NCI-H82 (cell line): ENCODE measurements around the gene RORB.

Source experiments
- DNase-seq: peaks from one replicate; lab custom pipeline; 2025; lab: John Stamatoyannopoulos, UW

Gene RORB

DNA sequence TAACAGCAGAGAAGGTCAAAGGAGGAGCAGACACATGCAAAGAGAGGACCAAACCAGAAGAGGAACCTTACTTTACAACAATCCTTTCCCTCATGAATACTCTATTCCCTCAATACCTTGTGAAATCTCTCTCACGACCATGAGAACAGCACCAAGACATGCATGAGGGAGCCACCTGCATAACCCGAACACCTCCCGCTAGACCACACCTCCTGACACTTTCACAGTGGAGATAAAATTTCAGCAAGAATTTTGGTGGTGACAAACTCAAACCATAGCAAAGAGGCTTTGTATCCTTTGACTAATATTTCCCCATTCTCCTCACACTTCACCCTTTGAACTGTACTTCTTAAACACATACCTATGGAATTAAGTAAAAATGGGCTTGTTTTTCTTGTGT, 101.7 kb downstream of the RORB start:
- no peak for DNase-seq

DNA sequence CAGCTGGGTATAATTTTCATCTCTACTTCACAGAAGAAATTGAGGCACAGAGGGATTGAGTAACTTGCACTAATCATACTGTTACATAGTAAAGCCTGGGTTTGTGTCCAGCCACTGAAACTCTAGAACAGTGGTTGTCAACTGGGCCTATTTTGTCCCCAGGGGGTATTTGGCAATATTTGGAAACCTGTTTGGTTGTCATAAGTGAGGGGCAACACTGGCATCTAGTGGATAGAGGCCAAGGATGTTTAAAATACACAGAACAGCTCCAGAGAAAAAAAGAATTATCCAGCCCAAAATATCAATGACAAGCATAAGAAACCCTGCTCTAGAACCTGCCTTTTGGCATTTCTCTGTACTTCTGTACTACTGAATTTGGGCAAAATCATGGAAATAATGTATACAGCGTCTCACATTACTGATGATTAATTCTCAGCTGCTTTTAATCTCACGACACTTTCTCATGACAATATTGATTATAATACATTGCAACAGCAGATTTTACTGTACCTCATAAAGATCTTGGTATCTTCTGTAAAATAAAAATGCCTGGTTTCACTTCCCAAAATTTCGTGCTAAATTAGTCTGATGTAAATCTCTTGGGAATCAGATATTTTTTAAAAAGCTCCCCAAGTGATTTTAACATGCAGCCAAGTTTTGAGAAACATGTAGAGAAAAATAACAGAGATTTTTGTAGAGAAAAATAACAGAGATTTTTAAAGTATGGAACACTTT, 112.7 kb downstream of the RORB start:
- DNase-seq: peak; percentile 6

DNA sequence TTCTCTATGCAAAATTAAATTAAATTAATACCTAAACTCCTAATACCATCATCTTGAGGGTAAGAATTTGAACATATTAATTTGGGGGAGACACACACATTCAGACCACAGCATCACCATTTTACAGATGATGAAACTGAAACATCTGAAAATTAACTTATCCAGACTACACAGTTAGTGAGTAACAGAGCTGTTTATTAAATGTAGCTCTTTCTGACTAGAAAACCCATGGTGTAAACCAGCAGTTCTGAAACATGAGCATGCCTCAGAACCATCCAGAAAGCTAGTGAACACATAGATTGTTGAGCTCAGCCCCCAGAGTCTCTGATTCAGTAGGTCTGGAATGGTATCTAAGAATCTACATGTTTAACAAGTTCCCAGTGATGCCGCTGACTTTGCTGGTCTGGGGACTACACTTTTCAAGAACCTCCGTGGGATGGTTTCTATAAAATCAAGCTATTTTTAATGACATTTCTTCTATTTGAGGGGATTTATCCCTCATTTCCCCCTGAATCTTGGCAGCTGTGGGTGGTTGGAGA, 113.5 kb downstream of the RORB start:
- no peak for DNase-seq

DNA sequence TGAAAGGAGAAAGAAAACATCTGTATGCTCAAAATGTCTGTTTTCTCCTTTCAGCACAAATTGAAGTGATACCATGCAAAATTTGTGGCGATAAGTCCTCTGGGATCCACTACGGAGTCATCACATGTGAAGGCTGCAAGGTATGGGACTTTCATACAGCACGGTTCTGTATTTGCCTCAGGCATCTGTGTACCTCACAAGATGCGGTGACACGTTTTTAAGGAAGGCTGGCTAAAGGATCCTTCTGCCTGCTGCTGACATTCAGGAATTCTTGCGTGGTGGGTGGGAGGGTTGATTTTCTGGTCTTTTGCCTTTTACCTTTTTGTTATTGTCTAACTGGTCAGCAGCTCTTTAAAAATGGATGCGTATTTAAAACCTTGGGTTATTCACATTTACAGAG, 133.1 kb downstream of the RORB start:
- DNase-seq: no peak

DNA sequence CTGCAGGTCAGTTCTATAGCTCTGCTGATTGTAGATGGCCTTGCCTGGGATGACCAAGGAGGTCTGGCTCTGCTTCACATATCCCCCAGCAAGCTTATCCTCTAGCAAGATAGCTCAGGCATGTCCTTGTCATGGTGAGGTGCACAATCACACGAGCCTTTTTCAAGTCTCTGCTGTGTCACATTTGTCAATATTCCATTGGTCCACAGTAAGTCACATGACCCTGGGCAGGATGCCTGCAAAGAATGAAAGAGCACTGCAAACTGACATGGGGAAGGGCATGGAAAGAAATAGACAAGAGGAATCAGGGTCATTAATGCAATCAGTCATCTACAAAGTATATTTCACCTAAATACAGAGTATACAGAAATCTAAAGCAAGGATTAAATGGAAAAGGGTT, 142.0 kb downstream of the RORB start:
- no peak for DNase-seq

DNA sequence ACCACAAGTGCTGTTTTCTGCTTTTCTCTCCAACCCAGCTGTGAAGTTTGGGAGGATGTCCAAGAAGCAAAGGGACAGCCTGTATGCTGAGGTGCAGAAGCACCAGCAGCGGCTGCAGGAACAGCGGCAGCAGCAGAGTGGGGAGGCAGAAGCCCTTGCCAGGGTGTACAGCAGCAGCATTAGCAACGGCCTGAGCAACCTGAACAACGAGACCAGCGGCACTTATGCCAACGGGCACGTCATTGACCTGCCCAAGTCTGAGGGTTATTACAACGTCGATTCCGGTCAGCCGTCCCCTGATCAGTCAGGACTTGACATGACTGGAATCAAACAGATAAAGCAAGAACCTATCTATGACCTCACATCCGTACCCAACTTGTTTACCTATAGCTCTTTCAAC, 145.2 kb downstream of the RORB start:
- no peak for DNase-seq

DNA sequence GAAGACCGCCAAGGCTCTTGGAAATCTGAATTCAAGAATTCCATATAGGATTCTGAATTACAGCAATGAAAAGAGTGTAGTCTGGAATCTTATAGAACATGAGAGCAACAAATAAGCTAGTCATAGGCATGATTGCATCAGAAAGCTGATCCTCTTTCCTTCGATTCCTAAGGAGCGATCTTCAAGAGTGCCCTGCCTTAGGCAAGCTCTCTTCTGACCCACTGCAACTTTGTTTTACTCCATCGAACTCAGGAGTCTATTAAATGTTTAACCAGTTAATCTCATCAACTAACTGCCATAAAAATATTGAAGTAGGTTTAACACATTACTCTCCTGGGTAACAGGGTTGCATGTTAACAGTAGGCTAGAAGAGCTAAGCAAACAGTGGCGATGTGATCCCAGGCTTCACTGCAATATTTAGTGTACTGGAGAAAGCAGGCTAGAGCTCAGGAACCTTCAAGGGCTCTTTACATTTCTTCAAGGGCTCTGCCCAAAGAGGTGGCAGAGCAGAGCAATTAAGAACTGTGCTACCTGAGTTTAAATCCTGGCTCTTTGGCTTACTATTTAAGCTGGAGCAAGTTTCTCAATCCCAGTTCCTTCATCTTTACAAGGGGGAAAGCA, 146.3 kb downstream of the RORB start:
- peak; percentile 26 for DNase-seq

DNA sequence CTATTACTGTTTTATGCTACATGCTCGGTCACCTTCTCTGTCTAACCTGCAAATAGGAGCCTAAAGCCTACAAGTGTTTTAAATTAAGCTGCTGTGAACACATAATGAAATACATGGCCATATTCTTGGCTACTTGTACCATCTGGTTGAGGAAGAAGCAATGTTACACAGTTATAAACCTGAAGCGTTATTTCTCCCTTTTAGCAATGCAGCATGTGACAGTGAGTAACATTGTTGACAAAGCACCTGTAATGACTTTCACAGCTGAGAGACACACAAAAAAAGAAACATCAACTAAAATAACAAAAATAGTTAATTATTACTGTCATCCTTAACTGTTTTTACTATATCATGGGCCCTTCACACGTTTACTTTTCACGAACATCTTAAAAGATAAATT, 146.9 kb downstream of the RORB start:
- DNase-seq: no peak

DNA sequence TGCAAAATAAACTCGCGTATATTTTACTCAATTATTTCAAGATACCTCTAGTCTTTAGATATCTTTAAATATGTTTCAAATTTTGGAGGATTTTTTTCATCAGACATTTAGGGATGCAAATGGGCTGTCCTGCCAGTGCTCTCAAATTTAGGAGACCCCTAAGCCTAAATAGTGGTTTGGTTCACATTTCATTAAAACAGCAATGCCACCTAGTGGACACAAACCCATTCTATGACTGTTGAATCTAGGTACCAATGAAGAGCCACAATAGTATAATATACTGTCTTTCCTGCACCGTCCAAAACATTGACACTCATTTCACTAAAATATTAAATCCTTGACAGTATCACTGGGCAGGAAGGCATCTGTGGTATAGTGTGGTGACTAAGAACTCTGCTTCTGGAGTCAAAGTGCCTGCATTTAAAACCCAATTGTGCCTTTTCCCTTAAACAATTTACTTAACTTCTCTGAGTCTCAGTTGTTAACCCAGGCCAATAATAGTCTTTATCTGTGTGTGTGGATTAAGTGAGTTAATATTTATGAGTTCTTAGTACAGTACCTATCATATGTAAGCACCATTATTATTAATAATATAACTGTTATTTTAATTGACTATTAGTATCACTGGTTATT, 148.0 kb downstream of the RORB start:
- DNase-seq: peak; percentile 68

DNA sequence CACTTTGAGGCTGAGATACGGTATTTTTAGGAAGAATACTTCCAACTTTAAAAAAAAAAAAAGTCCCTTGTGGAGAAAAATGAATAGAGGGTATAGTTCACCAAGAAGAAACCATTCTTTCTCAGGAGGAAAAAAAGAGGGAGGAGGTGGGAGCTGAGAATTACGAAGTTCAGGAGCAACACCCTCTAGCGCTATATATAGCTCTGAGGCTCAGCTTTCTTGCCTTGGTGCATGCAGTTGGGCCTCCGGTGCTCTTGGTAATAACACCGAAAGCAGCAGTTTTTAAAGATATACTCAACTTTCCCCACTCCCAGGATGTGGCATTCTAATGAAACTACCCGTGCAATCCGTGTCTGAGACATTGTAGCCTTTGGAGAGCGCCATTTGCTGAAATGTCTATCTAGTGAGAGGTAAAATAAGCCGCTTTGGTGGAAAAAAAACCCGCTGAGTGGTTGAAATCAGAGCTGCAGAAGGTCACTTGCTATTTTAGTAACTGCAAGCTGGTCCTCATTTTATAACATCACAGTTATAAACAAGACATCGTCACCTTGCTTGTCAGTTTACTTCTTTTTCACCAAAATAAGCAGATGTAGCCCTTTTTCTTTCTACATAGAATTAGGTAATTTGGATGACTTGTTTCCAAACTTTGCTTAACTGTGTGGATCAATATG, 156.4 kb downstream of the RORB start:
- DNase-seq: no peak

DNA sequence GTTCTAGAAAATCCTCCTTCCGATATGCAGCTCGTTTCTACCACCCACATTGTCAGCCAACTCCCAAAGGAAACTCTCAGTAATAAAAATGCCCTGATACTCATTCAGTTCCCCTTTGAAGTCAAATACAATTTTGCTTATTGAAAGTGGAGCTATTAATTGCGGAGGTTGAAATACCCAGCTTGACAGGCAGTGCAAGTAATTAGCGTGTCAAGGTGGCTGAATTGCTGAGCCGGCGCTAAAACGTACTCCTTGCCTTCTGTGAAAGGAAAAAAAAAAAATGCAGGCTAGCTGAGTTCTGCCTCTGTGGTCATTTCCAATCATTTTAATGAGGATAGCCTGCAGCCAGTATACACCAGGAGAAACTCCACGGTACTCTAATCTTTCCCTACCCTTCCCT, 165.5 kb downstream of the RORB start:
- no peak for DNase-seq

DNA sequence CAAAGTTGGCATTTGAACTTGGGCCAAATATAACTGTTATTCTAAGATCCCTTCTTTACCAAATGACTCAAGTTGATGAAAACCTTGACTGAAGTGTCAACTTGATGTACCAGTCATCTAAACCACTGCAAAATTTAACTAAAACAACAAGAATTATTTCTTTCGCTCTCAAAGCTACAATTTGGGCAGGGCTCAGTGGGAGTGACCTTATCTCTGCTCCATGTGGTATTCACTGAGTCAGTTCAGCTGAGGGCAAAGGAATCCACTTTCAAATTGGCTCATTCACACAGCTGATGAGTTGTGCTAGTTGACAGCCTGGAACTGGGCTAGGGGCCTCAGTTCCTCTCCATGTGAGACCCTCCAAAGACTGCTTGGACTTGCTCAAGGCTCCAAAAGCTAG, 166.3 kb downstream of the RORB start:
- no peak for DNase-seq

DNA sequence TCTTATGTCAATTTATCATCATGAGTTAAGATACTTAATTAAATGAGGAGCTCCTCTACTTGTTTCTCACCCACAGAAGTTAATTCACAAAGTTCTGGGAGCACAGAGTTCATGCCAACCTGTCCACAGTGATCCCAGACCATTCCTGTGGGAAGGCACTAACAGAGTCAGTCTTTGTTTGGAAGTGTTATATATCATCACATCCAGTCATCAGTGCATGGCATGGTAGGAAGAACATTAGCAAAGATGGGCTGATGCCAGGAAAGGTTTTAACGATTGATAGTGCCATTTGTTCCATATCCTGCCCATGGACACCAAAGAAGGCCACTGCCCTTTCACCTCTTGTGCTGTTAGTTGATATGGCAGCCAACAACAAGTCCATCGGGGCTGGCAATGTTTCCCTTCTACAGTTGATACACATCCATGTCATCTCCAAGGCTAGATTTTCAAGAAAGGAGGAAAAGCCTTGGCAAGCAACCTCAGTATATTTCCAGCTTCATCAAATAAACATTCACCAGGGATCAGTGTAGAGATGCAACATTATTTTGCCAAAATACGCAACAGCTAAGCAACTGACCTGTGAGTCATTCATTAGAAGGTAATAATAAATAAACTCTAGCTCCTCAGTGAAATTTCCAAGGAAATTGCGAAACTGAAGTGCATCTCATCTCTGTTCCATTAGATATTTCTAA, 169.6 kb downstream of the RORB start:
- no peak for DNase-seq

DNA sequence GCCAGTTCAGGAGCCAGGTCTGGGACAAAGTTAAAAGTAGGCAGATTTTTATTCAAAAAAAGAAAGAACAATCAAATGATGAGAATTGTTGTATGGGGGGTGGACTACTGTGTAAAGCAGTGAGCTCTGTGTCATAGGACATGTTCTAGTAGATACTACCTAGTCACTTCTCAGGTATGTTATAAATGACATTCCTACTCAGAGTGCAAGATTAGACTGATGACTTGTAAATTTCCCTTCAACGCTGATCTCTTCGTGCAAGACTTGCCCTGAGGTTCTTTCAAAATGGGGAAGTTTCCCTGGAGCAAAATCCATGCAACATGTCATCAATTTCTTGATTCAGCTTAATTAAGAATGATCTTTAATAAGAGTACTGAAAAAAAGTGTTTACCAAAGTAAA, 175.1 kb downstream of the RORB start:
- no peak for DNase-seq

DNA sequence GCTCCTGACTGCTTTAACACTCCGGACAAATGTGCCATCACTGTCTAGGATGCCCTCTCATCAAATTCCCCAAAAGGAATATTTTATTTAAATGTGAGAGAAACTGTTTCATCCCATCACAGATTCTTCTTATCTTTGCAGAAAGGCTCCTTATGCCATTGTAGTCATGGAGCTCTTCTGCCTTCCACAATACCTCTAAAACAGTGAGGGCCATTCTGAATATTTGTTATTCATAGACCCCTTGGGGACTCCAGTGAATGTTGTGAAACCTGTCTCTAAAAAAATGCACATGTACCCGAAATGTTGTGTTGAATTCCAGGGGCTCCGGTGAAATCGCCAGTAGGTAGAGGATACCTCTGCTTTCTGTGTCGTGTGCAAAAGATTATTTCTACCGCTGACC, 176.9 kb downstream of the RORB start:
- no peak for DNase-seq

DNA sequence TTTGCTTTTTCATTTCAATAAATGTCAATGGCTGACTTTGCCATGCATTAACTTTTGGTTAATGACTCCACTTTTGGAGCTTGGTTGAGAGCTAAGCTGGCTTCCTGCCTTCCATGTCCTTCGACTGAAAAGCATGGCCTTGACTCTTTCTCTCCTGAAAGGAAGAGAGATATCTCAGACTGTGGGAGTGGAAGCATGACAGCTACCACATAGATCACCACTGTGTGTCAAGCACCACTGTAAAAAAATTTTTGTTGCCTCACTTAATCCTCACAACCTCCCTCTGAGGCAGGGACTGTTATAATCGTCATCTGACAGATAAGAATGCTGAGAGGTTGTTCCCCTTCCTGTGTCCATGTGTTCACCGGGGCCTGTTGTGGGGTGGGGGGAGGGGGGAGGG, 184.8 kb downstream of the RORB start:
- DNase-seq: no peak

DNA sequence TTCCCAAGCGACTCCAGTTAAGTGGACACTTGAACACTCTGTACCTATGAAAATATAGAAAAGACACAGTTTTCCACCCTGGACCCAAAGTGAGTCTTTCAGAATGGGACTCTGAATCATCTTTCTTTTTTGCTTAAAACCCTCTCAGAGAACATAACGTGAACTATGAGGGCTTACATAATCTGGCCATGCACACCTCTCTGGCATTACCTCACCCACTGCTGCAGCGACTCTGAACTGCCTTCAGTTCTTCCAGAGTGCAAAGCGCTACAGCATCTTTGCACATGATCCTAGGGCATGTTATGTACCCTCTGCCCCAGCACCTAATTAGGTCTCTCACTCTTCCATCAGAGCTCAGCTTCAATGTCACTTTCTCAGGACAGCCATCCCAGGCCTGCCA, 186.2 kb downstream of the RORB start:
- DNase-seq: no peak

DNA sequence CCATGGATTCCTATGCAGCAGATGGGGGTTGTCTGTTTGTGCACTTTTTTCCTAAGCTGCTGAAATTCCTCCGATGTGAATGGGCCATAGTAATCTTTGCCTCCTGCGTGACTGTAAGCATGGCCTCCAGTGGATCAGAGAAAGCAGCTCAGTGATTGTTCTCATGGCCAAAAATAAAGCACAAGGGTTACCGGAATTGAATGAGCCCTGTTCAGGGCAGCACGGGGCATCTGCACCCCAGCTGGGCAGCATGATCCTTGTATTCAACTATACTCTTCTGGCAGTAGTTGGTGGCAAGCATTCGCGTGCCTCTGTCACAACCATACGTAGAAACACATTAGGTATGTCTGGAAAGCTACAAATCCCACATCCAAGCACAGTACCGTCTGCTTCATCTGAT, 193.9 kb downstream of the RORB start:
- DNase-seq: peak; percentile 12

DNA sequence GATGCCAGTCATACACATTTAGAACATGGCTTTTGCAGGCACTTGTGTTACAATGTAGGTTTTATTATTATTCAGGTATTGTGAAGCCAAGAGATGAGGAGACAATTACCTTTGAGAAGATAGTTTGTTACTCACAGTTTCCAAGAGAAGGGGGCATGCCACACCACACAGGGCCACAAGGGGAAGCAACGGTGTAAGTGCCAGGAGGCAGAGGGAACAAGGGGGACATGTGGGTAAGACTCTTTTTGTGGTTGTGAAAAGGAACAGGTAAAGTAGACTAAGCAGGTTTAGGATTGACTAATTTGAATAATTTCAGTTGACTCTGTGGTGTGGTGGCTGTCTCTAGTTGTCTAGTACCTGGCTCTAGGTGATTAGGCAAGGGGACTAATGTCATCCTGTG, 199.4 kb downstream of the RORB start:
- peak; percentile 10 for DNase-seq

DNA sequence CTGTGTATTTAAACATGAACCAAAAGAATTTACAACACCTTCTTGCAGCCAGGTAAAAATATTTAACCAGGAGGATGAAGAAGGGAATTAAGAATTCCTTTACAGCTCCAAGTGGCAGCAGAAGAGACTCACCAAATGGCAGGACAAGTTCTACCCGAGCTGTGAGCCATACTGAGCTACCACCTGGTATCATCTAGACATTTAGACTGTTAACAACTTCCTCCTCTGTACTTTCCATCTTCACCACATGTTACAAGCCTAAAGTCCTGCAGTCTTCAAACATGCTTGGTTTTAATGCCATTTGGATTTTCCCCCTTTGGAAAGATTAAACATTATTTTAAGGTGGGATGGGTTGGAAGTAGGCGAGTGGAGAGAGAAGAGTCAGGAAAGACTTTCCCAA, 200.4 kb downstream of the RORB start:
- DNase-seq: no peak

DNA sequence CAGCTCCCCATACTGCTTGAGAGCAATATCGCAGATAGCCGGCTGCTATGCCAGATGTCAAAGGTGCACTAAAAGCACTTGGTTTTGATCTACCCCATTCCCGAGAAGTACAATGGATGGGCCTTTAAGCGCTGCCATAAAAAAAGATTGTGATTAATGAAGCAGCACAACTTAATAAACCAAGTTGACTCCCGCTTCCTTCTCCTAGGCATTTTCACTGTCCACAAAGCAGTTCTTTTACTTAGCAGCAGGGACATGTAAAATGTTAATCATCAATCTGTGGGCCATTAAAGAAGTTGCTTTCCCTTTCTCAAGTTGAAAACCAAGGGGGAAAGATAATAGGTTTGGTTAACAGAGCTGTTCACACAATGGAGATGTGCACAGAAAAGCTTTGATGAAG, 214.2 kb downstream of the RORB start:
- no peak for DNase-seq

DNA sequence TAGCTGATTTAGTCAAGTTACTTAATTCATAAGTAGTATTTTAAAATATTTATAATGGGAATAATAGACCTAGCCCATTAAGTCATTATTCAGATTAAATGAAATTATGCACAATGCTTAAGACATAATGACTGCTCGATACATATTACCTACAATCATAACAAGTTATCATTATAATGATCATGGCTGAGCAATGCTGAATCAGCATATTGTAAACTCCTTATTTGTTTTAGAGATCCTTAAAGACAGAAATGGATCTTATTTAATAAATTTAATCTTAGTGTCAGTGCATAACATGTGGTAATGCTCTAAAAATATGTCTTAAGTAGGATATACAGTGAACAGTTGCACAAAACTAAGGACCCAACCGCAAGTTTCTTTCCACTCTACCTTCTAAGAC, 221.6 kb downstream of the RORB start:
- no peak for DNase-seq
